Measurements from ENCODE around the gene NT5C1B.
"Not testable (repeated sequence)": the region's sequence is repeated elsewhere in the genome, so short reads cannot be mapped to it uniquely, and the experiment has no call there.

NT5C1B gene

GRCh38 chr2:18589354-18589753 is at the start of gene NT5C1B:
TSS of gene NT5C1B (minus strand) at chr2:18589569. CDS start at chr2:18589468, 101 bp downstream.
- in situ Hi-C loops (cut with HindIII; ENCODE audit: low sequenced_read_pairs), result no loop called here

- in situ Hi-C loops (cut with HindIII; ENCODE audit: low sequenced_read_pairs), result no loop called here
These were observed 47.8 kb upstream of the NT5C1B start for GRCh38 chr2:18637196-18637595.

GRCh38 chr2:18632699-18633098 is 43.3 kb upstream of the NT5C1B start:
- in situ Hi-C loops (cut with HindIII; ENCODE audit: low sequenced_read_pairs), result not testable (repeated sequence)

- in situ Hi-C loops (cut with HindIII; ENCODE audit: low sequenced_read_pairs), result no loop called here
These were observed 41.6 kb upstream of the NT5C1B start for GRCh38 chr2:18630941-18631340.

GRCh38 chr2:18630541-18630940 is 41.2 kb upstream of the NT5C1B start:
- in situ Hi-C loops (cut with HindIII; ENCODE audit: low sequenced_read_pairs), result no loop called here

- in situ Hi-C loops (cut with HindIII; ENCODE audit: low sequenced_read_pairs), result no loop called here
These were observed 40.7 kb upstream of the NT5C1B start for GRCh38 chr2:18630101-18630500.

- in situ Hi-C loops (cut with HindIII; ENCODE audit: low sequenced_read_pairs), result no loop called here
These were observed 37.7 kb upstream of the NT5C1B start for GRCh38 chr2:18626958-18627650.

GRCh38 chr2:18626256-18626668 is 36.9 kb upstream of the NT5C1B start:
- in situ Hi-C loops (cut with HindIII; ENCODE audit: low sequenced_read_pairs), result no loop called here

- in situ Hi-C loops (cut with HindIII; ENCODE audit: low sequenced_read_pairs), result no loop called here
These were observed 36.2 kb upstream of the NT5C1B start for GRCh38 chr2:18625563-18625962.

- in situ Hi-C loops (cut with HindIII; ENCODE audit: low sequenced_read_pairs), result no loop called here
These were observed 34.4 kb upstream of the NT5C1B start for GRCh38 chr2:18623782-18624181.

- in situ Hi-C loops (cut with HindIII; ENCODE audit: low sequenced_read_pairs), result no loop called here
These were observed 31.7 kb upstream of the NT5C1B start for GRCh38 chr2:18620867-18621632.

GRCh38 chr2:18619091-18619490 is 29.7 kb upstream of the NT5C1B start:
- in situ Hi-C loops (cut with HindIII; ENCODE audit: low sequenced_read_pairs), result no loop called here

- in situ Hi-C loops (cut with HindIII; ENCODE audit: low sequenced_read_pairs), result no loop called here
These were observed 24.7 kb upstream of the NT5C1B start for GRCh38 chr2:18614041-18614440.

GRCh38 chr2:18612133-18612532 is 22.8 kb upstream of the NT5C1B start:
- in situ Hi-C loops (cut with HindIII; ENCODE audit: low sequenced_read_pairs), result no loop called here

- in situ Hi-C loops (cut with HindIII; ENCODE audit: low sequenced_read_pairs), result no loop called here
These were observed 22.2 kb upstream of the NT5C1B start for GRCh38 chr2:18611604-18612003.

- in situ Hi-C loops (cut with HindIII; ENCODE audit: low sequenced_read_pairs), result no loop called here
These were observed 21.8 kb upstream of the NT5C1B start for GRCh38 chr2:18611184-18611583.

- in situ Hi-C loops (cut with HindIII; ENCODE audit: low sequenced_read_pairs), result no loop called here
These were observed 21.3 kb upstream of the NT5C1B start for GRCh38 chr2:18610651-18611050.

GRCh38 chr2:18610090-18610489 is 20.7 kb upstream of the NT5C1B start:
- in situ Hi-C loops (cut with HindIII; ENCODE audit: low sequenced_read_pairs), result no loop called here

GRCh38 chr2:18605115-18605514 is 15.7 kb upstream of the NT5C1B start:
- in situ Hi-C loops (cut with HindIII; ENCODE audit: low sequenced_read_pairs), result no loop called here

GRCh38 chr2:18604531-18604885 is 15.1 kb upstream of the NT5C1B start:
- in situ Hi-C loops (cut with HindIII; ENCODE audit: low sequenced_read_pairs), result no loop called here

- in situ Hi-C loops (cut with HindIII; ENCODE audit: low sequenced_read_pairs), result no loop called here
These were observed 14.6 kb upstream of the NT5C1B start for GRCh38 chr2:18603854-18604530.

GRCh38 chr2:18602298-18602697 is 12.9 kb upstream of the NT5C1B start:
- in situ Hi-C loops (cut with HindIII; ENCODE audit: low sequenced_read_pairs), result no loop called here
